B cell (primary cell): ENCODE measurements around the gene C2CD4A. TPM values are rescaled to one million over a fixed set of nuclear protein-coding genes. Genes with fewer than 3 reads are reported as not detected.

Experiments
- ATAC-seq: fragments of 200-7000 bp; cut with Tn5 transposase; one replicate; pipeline ENCODE4 v1.10.0; 2021; ENCODE audit warnings: low read depth, mild to moderate bottlenecking, moderate number of reproducible peaks, moderate library complexity
- CTCF ChIA-PET: fragments of 350-600 bp; sonication (Branson Sonifier 250); formaldehyde crosslinking; loops from one replicate; lab custom pipeline; 2021; ENCODE audit warnings: antibody characterized with exemption, inconsistent platforms; lab: Charles Lee
- POLR2A ChIA-PET: fragments of 350-600 bp; sonication (Branson Sonifier 250); formaldehyde crosslinking; loops from one replicate; lab custom pipeline; 2021; ENCODE audit warnings: antibody characterized with exemption; lab: Charles Lee
- DNase-seq: peaks from one replicate; pipeline ENCODE4 v3.0.0; 2013
- H2AFZ ChIP-seq: 2 replicates; pipeline ENCODE4 v1.6.1; 2012; ENCODE audit warnings: mild to moderate bottlenecking, low read depth, low read length; ENCODE audit not compliant: insufficient read depth, poor library complexity, severe bottlenecking
- H3K27ac ChIP-seq, 2 donors: 1 replicate in 1 of 2; 2 replicates in 1 of 2; pipeline ENCODE4 v1.5.1; 2012 to 2013; ENCODE audit warnings: low read length in 2 of 2, mild to moderate bottlenecking in 2 of 2, moderate library complexity in 1 of 2
- H3K27me3 ChIP-seq, 4 experiments: fragments of 200-600 bp in 1 of 4; sonication (generic) in 1 of 4; replicated peaks in 1 of 4; 1 replicate in 2 of 4; 2 replicates in 2 of 4; pipeline versions ENCODE4 v1.6.1 to v1.7.0; 2013 to 2016; ENCODE audit warnings: low read length in 3 of 4, mild to moderate bottlenecking in 2 of 4, mixed read lengths in 1 of 4, moderate library complexity in 1 of 4; ENCODE audit not compliant: insufficient read depth in 4 of 4, control insufficient read depth in 3 of 4; ENCODE audit errors: control extremely low read depth in 1 of 4
- H3K36me3 ChIP-seq, 2 experiments: replicated peaks in 1 of 2; 1 replicate in 1 of 2; 2 replicates in 1 of 2; pipeline versions ENCODE4 v1.6.1 to v1.7.1; 2013; ENCODE audit warnings: low read length in 1 of 2; ENCODE audit not compliant: insufficient read depth in 2 of 2, control insufficient read depth in 1 of 2; ENCODE audit errors: control extremely low read depth in 1 of 2, extremely low read depth in 1 of 2
- H3K4me1 ChIP-seq, 2 donors: fragments of 200-600 bp in 1 of 2; sonication (generic) in 1 of 2; 1 replicate in 1 of 2; 2 replicates in 1 of 2; pipeline versions ENCODE4 v1.5.1 to v1.6.1; 2013 to 2017; ENCODE audit warnings: low read length in 2 of 2; ENCODE audit not compliant: control insufficient read depth in 2 of 2, insufficient read depth in 2 of 2
- H3K4me2 ChIP-seq: replicated peaks from 2 replicates; pipeline ENCODE3; 2012; ENCODE audit warnings: mild to moderate bottlenecking, low read depth, low read length; ENCODE audit not compliant: poor library complexity, severe bottlenecking
- H3K4me3 ChIP-seq, 5 experiments: fragments of 200-600 bp in 1 of 5; sonication (generic) in 1 of 5; 1 replicate in 3 of 5; 2 replicates in 2 of 5; pipeline versions ENCODE4 v1.5.1 to v1.7.0; 2011 to 2016; ENCODE audit warnings: low read length in 4 of 5, mild to moderate bottlenecking in 4 of 5, low read depth in 2 of 5, control low read depth in 1 of 5, moderate library complexity in 1 of 5; ENCODE audit not compliant: insufficient read depth in 1 of 5; ENCODE audit errors: control extremely low read depth in 1 of 5, extremely low read depth in 1 of 5
- H3K79me2 ChIP-seq: fragments of 200-600 bp; sonication (generic); one replicate; pipeline ENCODE4 v1.6.0; 2016; ENCODE audit warnings: low read length; ENCODE audit not compliant: control insufficient read depth, insufficient read depth
- H3K9ac ChIP-seq: fragments of 200-600 bp; sonication (generic); 2 replicates; pipeline ENCODE4 v1.6.1; 2017; ENCODE audit warnings: mild to moderate bottlenecking, low read length, moderate library complexity
- H3K9me3 ChIP-seq, 3 donors: one replicate each; pipeline versions ENCODE4 v1.6.1 to v1.7.1; 2013; ENCODE audit warnings: low read length in 2 of 3; ENCODE audit not compliant: control insufficient read depth in 2 of 3, insufficient read depth in 1 of 3; ENCODE audit errors: control extremely low read depth in 1 of 3
- H4K20me1 ChIP-seq: 2 replicates; pipeline ENCODE4 v1.6.0; 2012; ENCODE audit warnings: mild to moderate bottlenecking, low read length; ENCODE audit not compliant: insufficient read depth, control insufficient read depth, poor library complexity, severe bottlenecking
- H3K27ac Mint-ChIP-seq: one replicate; pipeline ENCODE4 v1.8.0; 2021; ENCODE audit warnings: mixed read lengths
- H3K27me3 Mint-ChIP-seq: one replicate; pipeline ENCODE4 v1.8.0; 2021; ENCODE audit warnings: mixed read lengths
- H3K4me1 Mint-ChIP-seq: one replicate; pipeline ENCODE4 v1.8.0; 2021; ENCODE audit warnings: mixed read lengths
- H3K4me3 Mint-ChIP-seq: one replicate; pipeline ENCODE4 v1.8.0; 2021; ENCODE audit warnings: mixed read lengths
- H3K9me3 Mint-ChIP-seq: one replicate; pipeline ENCODE4 v1.8.0; 2022; ENCODE audit warnings: mixed read lengths; ENCODE audit not compliant: insufficient read depth
- EZH2 ChIP-seq: IDR thresholded peaks from 2 replicates; pipeline ENCODE4 v1.6.1; 2012; ENCODE audit warnings: borderline replicate concordance, low read depth, mild to moderate bottlenecking, moderate library complexity, low read length; ENCODE audit not compliant: insufficient read depth, poor library complexity, severe bottlenecking
- WGBS: methylation state at CpG from one replicate; pipeline ENCODE4 v1.1.5; 2013; ENCODE audit warnings: missing lambda C conversion rate; ENCODE audit not compliant: insufficient coverage; 5-methylcytosine and 5-hydroxymethylcytosine counted together
- intact Hi-C: fragments of 100-400 bp; cut with micrococcal nuclease; formaldehyde crosslinking; loops from one replicate; pipeline ENCODE4 v1.10.0; 2022
- polyA plus RNA-seq: library from polyadenylated mRNA; depleted of rRNA; stranded (reverse); fragments of >200 nt; gene quantifications from 2 replicates; pipeline ENCODE4 v1.2.3, GENCODE V29; 2012
- total RNA-seq, 2 donors: library from RNA; stranded (reverse); fragments of 120-200 nt in 1 of 2; gene quantifications; 1 replicate in 1 of 2; 2 replicates in 1 of 2; pipeline versions ENCODE4 v1.2.3 to v1.2.4, GENCODE V29; 2013 to 2022
- TF ChIP-seq, protein P1 (sequence below): fragments of 200-600 bp; IDR thresholded peaks from one replicate; pipeline ENCODE4 v1.8.0; 2022; ENCODE audit warnings: antibody characterized with exemption, mild to moderate bottlenecking

Gene C2CD4A
- total and polyA plus RNA-seq, 2 donors (not counting 1 experiment from before 2014, with no cell fraction given) = not detected

DNA sequence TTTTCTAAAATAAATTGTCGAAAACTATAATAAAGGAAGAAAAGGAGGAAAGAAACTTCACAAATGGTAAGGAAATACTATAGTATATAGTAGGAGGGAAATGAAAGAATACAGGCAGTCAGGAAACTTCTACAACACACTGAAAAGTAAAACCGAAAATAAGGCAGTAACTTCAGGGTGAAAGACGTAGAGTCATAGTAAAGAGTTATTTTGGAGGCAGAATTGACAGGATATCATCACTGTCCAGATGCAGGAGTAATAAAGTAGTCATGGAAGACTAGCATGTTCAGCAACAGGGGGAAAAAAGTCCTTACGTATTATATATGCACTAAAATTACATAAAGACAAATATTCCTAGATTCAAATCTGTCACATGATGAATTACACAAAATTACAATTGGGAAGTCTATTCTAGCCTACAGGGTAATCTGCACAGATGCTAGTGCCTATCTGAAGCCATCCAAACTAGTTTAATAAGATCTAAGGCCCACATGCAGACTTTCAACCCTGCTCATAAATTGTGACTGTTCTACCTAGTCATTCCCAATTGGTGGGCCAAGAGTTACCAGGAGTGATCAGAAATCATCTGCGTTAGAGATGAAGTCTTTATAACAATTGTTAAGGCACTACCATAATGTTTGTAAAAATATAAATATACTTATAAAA lies 20.6 kb upstream of the C2CD4A start:
- TF ChIP-seq, protein P1, sequence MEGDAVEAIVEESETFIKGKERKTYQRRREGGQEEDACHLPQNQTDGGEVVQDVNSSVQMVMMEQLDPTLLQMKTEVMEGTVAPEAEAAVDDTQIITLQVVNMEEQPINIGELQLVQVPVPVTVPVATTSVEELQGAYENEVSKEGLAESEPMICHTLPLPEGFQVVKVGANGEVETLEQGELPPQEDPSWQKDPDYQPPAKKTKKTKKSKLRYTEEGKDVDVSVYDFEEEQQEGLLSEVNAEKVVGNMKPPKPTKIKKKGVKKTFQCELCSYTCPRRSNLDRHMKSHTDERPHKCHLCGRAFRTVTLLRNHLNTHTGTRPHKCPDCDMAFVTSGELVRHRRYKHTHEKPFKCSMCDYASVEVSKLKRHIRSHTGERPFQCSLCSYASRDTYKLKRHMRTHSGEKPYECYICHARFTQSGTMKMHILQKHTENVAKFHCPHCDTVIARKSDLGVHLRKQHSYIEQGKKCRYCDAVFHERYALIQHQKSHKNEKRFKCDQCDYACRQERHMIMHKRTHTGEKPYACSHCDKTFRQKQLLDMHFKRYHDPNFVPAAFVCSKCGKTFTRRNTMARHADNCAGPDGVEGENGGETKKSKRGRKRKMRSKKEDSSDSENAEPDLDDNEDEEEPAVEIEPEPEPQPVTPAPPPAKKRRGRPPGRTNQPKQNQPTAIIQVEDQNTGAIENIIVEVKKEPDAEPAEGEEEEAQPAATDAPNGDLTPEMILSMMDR = no peak
- no peak for TF ChIP-seq EZH2
- H3K4me3 ChIP-seq = peak overlapping the region in 2 of 5 experiments; percentile 14 to 39
- DNase-seq (no peak), ATAC-seq (peak; percentile 41)
- H3K79me2 ChIP-seq = peaks cover 74% of the 10 kb centered on the region
- Mint-ChIP-seq H3K4me3 (peak overlapping the region; percentile 77), H3K27me3 (no peaks in the 10 kb centered on the region), H3K27ac (peak overlapping the region; percentile 66), H3K9me3 (no peaks in the 10 kb centered on the region), H3K4me1 (peaks cover 40% of the 10 kb centered on the region)
- peak overlapping the region; percentile 21 for H3K9ac ChIP-seq
- H3K36me3 ChIP-seq = peaks cover 2 to 12% of the 10 kb centered on the region in 2 experiments
- no CpG with 5 or more reads among the region's 5 CpGs for WGBS
- POLR2A ChIA-PET = no interaction called here
- peaks cover 0 to 1% (median 0%) of the 10 kb centered on the region in 3 donors for H3K9me3 ChIP-seq
- intact Hi-C loops = loop anchor here (1.0 to 2.0 kb wide), 2 partner anchors 13 to 19 kb away; no protein-coding TSS in a partner anchor
- H2AFZ ChIP-seq = no peak overlapping the region
- H3K27me3 ChIP-seq = no peaks in the 10 kb centered on the region
- peaks cover 19 to 28% of the 10 kb centered on the region in 2 donors for H3K4me1 ChIP-seq
- peak overlapping the region; percentile 53 for H3K4me2 ChIP-seq
- CTCF ChIA-PET = interaction anchor here (1.3 to 1.7 kb wide), 2 partner anchors 14 to 21 kb away, joined by 4 to 7 read pairs; partner anchors contain the start of genes C2CD4A and VPS13C
- peaks cover 50% of the 10 kb centered on the region for H4K20me1 ChIP-seq
- peak overlapping the region; percentile 25 to 70 for H3K27ac ChIP-seq

DNA sequence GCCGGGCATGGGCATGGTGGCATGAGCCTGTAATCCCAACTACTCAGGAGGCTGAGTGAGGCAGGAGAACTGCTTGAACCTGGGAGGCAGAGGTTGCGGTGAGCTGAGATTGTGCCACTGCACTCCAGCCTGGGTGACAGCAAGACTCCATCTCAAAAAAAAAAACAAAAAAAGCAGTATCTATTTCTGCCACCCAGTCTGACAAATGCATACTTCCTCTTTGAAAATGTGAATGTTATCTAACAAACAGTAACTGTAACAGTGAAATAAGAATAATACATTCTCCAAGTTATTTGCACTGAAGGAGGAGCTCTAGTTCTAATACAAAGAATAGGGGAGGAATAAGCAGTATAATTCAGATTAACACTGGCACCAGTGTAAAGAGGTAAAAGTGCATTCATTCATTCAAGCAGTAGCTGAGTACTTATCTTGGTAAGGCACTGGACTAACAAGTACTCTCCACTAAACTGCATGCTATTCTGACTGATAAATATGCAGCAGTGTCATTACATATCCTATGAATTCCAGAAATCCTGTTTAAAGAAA lies 19.4 kb upstream of the C2CD4A start:
- H3K36me3 ChIP-seq = peaks cover 1 to 8% of the 10 kb centered on the region in 2 experiments
- H4K20me1 ChIP-seq = peaks cover 51% of the 10 kb centered on the region
- no peaks in the 10 kb centered on the region for H3K27me3 ChIP-seq
- no peak for TF ChIP-seq EZH2
- TF ChIP-seq, protein P1 = no peak
- peak overlapping the region; percentile 12 for H3K9ac ChIP-seq
- ChIA-PET POLR2A (interaction anchor here (1.0 kb wide), 1 partner anchor 12 kb away, joined by 3 read pairs; the partner anchor contains the start of gene VPS13C), CTCF (interaction anchor here (0.7 to 1.7 kb wide), 3 partner anchors 12 to 22 kb away, joined by 3 to 7 read pairs (median 4); partner anchors contain the start of genes C2CD4A and VPS13C)
- no peaks in the 10 kb centered on the region for H3K9me3 Mint-ChIP-seq
- peaks cover 50% of the 10 kb centered on the region for H3K4me1 Mint-ChIP-seq
- peak overlapping the region; percentile 53 for H3K4me2 ChIP-seq
- H3K79me2 ChIP-seq = peaks cover 77% of the 10 kb centered on the region
- 17% methylated on average over 1 of the region's 2 CpGs for WGBS
- no peak overlapping the region for H3K4me3 ChIP-seq
- H3K27ac Mint-ChIP-seq = peak overlapping the region; percentile 77
- peaks cover 23 to 33% of the 10 kb centered on the region in 2 donors for H3K4me1 ChIP-seq
- H3K4me3 Mint-ChIP-seq = peak overlapping the region; percentile 57
- peak overlapping the region in 1 of 2 donors; percentile 50 for H3K27ac ChIP-seq
- H3K27me3 Mint-ChIP-seq = no peaks in the 10 kb centered on the region
- DNase-seq (peak; percentile 34), ATAC-seq (peak; percentile 65)
- intact Hi-C loops = loop anchor here (2.0 kb wide), 1 partner anchor 21 kb away; no protein-coding TSS in a partner anchor
- no peak overlapping the region for H2AFZ ChIP-seq
- peaks cover 0 to 1% (median 0%) of the 10 kb centered on the region in 3 donors for H3K9me3 ChIP-seq
